HG03045 (cell line): ENCODE results near the gene CEMIP.

ENCODE experiments used
- ATAC-seq: cut with Tn5 transposase; IDR thresholded peaks from one replicate; pipeline ENCODE4 v1.9.1; 2021; ENCODE audit warnings: mild to moderate bottlenecking, moderate library complexity; ENCODE audit not compliant: unreplicated experiment

The CEMIP gene

DNA sequence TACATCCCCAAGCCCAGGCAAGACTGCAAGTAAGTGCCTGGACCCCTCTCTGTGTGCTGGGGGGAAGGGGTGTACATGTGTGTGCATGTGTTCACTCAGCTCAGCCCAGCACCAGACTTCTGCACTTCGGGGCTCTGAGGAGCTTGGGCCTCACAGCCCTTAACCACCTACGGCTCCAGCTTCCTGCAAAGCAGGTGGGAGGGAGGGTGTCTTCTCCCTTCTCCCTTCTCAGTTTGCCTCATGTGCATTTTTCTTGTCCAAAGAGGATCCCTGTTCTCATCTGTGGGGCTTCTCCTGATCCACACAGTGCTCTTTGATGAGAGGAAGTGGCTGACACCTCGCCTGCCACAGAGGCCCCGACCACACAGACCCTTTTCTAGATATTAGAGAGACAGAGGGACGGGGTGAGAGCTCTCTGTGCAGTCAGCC lies 141.1 kb downstream of the CEMIP start:
- no peak for ATAC-seq

DNA sequence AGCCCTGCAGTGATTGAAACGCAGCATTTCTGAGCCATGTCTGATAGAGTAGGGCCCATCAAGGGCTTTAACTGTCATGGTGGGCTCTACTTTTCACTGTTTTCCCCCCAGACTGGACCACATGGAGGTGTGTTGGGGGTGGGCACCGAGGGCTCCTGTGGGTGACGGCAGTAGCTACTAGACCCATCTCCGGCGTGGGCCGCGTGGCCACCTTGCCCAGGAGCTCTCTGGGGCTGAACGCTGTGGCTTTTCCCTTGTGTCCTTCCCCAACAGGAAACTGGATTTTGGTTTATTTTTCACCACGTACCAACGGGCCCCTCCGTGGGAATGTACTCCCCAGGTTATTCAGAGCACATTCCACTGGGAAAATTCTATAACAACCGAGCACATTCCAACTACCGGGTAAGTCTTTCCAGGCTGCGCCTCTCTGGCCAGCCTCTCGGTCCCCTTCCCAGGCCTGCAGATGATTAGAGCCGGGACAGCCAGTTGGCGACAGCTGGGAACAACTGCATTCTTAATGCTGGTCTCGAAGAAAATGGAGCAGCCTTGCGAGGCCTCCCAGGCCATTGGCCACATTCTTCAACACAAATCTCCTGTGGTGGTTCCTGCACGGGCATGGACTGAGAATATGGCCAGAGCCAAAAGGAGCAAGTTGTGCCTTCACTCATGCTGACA lies 142.7 kb downstream of the CEMIP start:
- no peak for ATAC-seq

DNA sequence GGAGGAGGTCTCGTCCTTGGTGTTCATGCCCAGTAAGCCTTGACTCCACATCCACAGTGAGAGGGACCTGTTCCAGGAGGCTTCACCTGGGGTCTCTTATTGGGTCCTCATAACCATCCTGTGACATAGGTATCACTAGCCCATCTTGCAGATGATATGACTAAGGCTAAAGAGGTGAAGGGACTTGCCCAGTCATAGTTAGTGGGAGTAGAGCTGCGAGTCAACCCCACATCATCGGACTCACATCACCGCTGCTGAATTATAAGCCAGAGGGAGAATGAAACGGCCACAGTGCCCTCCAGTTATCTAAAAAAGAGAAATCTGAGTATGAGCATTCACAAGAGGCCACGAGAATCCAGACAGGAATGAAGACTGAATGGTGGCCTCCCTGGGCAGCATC lies 144.5 kb downstream of the CEMIP start:
- ATAC-seq = no peak

DNA sequence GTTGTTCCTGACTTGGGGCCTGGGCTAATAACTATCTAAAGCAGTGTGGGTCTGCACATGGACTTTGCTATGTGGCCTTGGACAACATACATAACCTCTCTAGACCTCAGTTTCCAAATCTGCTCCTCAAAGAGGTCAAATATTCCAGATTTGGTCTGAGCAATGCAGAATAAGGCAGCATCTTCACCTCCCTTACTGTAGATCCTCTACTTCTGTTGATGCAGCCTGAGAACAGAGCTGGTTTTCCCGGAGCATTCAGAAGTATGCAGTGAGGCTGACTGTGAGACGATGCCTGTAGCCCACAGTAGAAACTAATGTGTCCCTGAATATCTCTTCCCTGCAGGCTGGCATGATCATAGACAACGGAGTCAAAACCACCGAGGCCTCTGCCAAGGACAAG lies 145.1 kb downstream of the CEMIP start:
- no peak for ATAC-seq

DNA sequence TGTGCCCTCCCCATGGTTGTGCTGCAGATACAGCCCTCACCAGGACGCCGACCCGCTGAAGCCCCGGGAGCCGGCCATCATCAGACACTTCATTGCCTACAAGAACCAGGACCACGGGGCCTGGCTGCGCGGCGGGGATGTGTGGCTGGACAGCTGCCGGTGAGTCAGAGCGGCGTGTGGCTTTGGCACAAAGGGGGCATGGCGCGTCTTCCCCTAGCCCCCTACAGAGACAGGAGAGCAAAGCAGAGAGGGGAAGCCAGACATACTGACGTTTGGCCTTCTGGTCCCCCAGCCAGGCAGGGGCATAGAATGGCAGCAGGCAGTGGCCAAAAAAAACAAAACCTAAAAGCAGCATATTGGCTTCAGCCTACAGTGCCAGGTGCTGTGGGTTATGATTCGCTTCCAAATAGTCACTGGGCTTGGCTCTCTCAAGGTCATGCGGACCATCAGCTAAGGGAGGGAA lies 146.5 kb downstream of the CEMIP start:
- ATAC-seq = no peak

DNA sequence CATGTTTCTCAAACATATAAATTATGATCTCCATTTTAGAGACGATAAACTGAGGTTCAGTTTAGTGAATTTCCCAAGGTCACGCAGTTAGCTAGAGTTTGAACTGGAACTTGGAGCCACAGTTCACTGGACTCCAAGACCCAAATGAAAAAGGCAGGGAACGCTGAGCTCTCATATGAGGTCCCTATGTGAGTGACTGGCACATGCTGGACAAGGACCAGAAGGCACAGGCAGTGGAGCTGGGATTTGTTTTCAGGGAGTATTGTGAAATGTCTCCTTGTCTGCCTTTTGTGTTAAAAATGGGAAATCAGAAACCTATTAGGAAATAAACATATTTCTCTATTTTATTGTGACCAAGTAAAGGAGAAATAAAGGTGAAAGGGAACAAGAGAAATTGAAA lies 147.0 kb downstream of the CEMIP start:
- ATAC-seq = no peak

DNA sequence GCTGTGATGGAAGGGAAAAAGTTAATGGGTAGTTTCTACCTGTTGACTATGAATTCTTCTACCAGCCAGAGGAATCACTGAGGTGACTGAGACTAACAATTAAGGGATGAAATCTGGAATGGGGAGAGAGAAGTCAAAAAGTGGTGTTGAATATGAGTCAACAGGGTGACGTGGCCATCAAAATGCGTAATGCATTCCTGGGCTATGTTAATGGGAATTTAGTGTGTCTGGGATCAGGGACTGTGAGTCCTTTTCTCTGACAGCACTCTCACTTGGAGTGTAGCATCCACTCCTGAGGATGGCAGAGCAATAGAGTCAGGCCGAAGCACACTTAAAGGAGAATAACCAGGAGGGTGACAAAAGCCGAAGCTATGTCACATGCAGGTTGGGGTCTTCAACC lies 150.1 kb downstream of the CEMIP start:
- ATAC-seq = no peak

DNA sequence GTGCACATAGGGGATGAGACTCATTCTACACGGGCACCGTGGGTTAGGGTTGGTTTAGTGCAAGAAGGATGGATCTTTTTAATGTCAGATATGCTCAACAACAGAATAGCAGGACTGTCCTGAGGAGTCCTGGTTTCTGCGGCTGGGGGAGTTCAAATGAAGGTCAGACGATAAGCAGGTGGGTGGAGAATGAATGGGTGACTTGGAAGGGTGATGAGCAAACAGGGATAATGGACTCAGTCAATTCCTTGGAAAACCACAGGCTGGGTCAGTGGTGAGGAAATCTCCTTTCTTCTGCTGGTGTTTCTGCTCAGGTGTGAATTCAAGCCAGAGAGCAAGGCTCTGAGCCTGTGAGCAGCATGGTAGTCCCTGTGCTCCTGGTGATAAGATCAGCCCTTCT lies 150.5 kb downstream of the CEMIP start:
- no peak for ATAC-seq

DNA sequence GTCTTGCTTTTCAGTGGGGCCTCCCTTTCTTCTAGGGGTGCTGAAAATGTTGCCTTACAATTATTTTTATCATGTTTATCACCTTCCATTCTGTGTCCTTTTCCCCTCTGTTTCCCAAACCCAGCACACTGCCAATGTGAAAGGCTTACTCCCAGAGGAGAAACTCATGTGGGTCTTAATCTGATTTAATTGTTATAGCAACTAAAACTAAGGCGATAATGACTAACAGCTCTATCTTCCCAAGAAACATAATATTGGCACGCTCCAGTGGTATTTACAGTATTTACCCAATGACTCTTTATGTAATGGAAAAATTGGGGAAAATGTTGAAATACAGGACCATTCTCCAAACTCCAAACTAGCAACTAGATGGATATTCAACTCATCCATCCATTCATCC lies 152.0 kb downstream of the CEMIP start:
- ATAC-seq = no peak

DNA sequence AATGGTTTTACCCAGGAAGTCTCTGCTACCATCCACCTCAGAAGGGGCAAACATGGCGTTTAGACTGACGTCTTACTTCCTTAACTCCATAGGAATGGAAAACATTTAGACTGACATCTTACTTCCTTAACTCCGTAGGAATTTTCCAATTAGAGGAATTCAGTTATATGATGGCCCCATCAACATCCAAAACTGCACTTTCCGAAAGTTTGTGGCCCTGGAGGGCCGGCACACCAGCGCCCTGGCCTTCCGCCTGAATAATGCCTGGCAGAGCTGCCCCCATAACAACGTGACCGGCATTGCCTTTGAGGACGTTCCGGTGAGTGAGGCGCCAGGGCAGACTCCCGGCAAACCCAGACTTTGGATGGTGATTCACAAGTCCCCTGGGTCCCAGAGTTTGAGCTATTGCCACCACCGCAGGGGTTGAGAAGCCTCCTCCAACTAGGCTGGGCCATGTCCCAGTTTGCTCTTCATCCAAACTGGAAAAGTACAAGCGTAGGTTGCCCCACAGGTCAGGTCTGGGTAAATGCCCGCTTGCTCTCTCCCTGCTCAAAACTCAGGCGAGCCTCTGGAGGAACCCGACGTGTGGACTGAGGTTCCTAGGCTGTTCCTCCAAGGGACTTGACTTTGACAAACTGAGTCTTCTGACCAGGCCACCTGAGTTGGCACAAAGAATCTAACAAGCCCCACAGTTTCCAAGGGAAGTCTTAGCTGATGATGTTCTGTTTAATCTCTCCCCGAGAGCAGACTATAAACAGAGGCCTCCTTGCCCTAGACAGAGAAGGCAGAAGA lies 152.7 kb downstream of the CEMIP start:
- ATAC-seq = no peak

DNA sequence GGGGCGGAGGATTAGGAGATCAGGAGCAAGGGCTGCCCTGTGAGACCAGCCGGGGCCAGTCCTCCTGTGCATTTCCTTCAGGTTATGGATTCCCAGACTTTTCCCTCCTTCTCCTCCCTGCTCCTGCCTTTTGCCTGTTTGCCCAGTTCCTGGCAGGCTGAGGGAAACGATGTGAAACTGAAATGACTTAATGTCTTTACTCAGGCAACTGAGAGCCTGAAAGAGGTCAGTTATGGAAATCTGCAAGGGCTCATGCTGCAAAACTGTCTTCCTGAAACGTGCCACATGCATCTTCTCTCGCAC lies 153.3 kb downstream of the CEMIP start:
- no peak for ATAC-seq

DNA sequence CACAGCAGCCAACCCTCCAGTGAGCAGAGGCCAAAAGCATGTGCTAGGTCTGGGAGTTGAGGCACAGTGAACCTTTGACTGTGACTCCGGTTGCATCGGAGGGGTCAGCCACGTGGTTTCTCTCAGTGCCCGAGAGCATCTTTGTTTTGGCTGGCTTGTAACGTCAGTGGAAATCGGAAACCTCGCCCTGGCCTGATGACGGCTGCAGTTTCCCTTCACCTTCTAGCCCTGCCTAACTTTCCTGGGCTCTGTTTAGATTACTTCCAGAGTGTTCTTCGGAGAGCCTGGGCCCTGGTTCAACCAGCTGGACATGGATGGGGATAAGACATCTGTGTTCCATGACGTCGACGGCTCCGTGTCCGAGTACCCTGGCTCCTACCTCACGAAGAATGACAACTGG lies 153.8 kb downstream of the CEMIP start:
- ATAC-seq = no peak

DNA sequence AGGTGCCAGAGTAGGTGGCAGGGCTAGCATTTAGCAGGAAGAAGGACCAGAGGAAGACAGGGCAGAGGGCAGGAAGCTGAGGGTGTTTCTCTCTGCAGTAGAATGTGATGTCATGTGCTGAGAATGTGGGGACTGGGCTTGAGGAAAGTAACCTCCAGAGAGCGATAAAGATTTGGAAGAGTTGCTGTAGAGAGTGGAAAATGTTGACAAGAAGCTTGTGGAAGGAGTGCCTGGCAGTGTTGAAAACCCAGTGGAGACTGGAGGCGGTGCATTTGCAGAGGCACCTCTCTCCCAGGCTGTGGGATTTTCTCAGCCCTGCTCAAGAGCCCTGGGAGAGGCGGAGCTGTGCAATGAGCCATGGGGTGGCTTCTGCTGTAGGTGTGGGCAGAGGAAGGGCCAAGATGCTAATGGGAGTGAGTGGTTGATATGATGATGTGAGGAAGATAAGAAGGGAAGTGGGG lies 155.6 kb downstream of the CEMIP start:
- ATAC-seq = no peak

DNA sequence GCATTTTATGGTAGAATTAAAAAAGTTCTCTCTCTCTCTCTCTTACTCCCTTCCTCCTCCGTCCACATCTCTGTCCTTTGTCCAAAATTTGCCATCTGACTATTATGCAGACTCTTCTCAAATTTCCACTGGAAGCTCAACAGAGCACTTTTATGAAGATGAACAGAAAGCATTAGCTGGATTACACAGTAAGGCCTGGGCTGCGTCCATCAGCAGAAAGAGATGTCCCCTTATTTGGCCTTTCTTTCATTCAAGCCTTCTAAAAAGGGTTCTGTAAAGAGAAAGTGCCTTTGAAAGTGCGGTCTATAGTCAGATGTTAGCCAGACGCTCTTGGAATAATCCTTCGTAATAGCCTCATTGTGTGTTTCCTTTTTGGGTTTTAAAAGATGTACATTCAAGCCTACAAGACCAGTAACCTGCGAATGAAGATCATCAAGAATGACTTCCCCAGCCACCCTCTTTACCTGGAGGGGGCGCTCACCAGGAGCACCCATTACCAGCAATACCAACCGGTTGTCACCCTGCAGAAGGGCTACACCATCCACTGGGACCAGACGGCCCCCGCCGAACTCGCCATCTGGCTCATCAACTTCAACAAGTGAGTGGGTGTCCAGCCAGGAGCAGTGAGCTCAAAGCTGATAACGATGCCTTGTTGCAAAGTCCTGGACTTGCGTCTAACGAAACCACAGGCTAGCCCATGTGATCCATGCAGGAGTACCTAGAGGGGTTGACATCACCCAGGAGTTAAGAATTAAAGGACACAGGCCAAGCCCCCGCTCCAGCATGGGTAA lies 157.3 kb downstream of the CEMIP start:
- no peak for ATAC-seq

DNA sequence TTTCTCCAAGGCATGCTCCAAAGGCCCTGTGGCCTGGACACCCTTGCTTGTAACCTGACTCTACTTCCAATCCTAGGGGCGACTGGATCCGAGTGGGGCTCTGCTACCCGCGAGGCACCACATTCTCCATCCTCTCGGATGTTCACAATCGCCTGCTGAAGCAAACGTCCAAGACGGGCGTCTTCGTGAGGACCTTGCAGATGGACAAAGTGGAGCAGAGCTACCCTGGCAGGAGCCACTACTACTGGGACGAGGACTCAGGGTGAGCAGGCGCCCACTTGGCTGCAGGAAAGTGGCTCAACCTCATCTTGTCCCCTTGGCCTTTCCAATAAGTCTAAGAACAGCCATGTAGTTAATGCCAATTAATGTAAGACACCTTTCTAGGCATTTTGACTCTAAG lies 158.5 kb downstream of the CEMIP start:
- no peak for ATAC-seq

DNA sequence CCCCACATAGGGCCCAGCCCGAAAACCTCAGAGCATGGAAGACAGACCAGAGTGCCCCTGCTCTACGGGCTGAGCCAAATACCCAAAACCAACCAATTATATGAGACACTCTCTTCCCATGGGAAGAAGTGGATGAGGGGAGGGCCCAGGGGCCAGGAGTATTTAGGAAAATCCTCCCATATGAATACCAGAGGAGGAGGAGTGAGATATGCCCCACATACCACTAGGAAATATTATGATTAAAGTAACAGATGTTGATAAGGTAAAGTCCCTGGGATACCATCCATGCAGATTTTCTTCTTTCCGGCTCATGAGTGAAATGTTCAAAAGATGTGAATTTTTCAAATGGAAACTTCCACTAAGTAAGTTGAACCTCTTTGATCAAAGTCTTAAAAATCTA lies 160.0 kb downstream of the CEMIP start:
- ATAC-seq = no peak

DNA sequence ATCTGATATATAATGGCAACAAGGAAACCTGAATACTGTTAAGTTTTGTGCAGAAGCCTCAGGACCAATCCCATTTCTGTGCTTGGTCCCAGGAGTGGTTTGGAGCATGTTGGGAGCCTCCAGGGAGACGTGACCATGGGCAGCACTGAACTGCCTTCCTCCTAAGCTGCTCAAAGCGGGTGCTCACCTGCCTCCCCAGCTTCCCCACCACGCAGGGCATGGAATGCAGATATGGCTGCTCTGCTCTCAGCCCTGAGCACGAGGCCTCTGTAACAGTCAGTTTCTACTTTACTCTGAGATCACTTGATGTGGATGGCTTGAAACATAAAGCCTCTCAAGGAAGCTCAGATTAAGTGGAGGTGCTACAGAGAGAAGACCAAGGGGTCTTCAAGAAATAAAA lies 161.2 kb downstream of the CEMIP start:
- ATAC-seq = no peak

DNA sequence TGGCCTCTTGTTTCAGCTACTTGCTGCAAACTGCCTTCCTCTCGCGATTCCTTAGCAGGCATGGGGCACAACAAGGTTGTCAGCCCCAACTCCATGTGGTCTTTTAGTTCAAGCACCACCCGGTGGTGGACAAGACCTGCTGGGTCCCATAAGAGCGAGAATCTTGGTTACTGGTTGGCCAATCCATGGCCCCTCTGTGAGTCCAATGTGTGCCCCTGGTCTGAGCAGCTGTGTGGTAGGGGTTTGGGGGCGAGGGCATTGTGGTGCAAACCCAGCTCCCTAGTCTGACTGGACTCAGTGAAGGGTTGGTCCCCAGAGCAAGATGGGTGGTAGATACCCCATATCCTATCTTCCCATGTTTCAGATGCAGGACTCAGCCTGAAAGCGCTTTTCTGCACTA lies 161.7 kb downstream of the CEMIP start:
- no peak for ATAC-seq

DNA sequence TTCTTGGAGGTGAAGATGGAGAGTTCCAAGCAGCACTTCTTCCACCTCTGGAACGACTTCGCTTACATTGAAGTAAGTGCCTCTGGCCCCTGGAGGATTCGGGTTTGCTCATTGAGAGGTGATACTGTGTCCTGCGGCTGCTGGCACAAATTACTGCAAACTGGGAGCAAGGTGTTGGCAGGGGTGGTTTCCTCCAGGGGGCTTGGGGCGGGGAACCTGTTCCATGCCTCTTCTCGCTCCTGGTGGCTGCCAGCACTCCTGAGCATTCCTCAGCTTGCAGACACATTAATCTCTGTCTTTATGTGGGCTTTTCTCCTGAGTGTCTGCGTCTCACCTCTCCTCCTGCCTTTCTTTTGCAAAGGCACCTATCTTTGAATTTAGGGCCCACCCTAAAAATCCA lies 163.1 kb downstream of the CEMIP start:
- no peak for ATAC-seq

DNA sequence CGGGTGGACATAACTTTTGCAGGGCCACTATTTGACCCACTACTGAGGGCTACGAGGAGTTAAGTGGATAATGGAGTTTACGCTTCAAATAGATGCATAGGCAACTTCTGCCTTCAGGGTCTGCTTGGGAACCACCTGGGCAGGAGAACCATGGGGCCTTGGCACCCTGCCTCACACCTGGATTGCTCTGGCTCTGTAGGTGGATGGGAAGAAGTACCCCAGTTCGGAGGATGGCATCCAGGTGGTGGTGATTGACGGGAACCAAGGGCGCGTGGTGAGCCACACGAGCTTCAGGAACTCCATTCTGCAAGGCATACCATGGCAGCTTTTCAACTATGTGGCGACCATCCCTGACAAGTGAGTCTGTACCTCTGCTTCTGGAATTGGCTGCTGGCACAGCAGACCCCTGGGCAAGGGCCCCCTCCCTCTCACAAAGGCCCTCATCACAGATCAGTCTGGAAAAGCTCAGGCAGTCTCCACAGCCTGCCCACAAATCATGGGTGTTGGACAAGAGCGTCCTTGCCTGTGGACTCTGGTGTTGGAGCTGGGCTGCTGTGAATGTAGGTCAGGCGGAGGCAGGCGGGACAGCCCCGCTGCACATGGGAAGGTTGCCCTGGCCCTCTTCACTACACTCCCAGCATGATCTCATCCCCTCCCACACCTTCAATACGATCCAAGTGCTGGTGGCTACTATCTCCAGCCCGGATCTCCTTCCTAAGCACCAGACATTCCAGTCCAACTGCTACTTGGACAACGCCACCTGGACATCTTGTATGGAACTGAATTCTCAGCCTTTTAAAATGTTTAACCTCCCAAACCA lies 163.8 kb downstream of the CEMIP start:
- ATAC-seq = no peak

DNA sequence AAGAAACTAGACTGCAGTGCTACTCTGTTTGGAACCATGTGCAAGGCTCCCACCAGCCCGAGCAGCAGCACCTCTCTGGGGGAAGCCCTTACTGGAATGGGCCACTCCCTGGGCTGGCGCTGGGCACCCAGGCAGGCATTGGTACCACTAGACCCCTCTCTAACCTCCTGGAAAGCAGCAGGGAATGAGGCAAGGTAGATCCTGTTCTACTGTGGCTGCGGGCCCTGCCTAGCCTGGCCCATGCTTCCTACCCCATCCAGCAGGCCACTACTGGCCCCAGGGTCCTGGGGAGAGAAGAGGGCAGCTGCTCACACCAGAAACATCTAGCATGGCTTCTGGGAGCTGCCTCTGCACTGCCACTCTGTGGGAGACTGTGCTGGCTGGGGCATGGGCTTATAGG lies 165.6 kb downstream of the CEMIP start:
- no peak for ATAC-seq
